Stimulated activated CD8-positive, alpha-beta memory T cell treated with anti-CD3 and anti-CD28 coated beads, Interleukin-12 subunit alpha, Interleukin-12 subunit beta, amount 100 ng/mL, for 24 hours (primary cell): Measurements from ENCODE around the gene SLC17A4.
"Not testable (repeated sequence)": the region's sequence is repeated elsewhere in the genome, so short reads cannot be mapped to it uniquely, and the experiment has no call there.

Source experiments
- DNase-seq: peaks from one replicate; pipeline ENCODE4 v3.0.0-alpha.2; 2020; ENCODE audit errors: extremely low read depth

The SLC17A4 gene

GRCh38 chr6:25748601-25749517 is 5.7 kb upstream of the SLC17A4 start:
- not testable (repeated sequence) for DNase-seq

DNA sequence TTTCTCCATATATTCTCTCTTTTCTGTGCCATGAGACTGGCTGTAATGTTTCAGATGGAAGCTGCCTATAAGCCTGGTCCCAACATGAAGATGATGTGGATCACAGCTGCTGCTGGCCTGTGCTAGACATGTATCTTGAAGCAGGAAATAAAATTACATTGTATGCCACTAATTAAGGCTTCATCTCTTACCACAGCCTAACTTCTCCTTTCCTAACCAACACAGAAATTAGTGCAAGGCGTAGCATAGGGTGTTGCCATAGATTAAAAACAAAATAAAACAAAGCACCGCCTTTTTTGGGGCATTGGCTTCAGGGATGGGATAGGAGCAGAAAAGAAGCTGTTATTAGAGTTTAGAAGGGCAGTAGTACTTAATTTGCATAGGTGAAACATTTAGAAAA is 4.7 kb upstream of the SLC17A4 start:
- no peak for DNase-seq

- no peak for DNase-seq
These were observed 3.6 kb upstream of the SLC17A4 start for GRCh38 chr6:25750906-25751305.

DNA sequence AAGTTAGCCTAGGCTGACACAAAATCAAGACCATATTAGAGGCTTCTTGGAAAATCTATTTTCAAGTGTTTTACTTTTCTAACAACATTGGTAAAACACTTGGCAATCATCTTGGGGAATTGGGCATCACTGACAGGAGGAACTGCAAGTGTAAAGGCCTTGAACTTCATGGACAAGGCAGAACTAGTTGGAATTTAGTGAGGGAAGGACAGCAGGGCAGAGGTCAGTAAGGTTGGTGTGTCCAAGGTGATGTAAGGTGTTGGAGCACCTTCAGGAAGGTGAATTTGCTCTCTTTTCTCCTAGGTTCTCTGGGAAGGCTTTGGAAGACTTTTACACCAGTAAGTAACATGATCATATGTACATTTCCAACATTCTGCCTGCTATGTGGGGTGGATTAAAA is 1.5 kb upstream of the SLC17A4 start:
- DNase-seq = no peak

DNA sequence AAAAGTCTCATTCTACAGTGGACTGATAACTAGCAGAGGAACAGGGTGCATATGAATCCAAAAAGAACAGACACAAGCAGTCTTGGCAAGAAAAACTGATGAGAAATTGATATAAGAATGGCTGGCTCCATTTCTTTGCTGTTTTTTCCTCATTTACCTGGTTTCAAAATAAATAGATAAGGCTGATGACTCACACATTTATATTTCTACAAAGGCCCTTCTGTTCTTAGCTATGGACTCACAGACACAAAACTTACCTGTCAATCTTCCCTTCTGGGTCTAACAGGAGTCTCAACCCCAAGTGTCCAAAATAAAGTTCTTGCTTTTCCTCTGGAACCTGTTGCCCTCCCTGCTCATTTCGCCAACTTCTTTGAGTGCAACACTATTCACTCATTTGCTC is 941 bp downstream of the SLC17A4 start:
- DNase-seq = no peak

DNA sequence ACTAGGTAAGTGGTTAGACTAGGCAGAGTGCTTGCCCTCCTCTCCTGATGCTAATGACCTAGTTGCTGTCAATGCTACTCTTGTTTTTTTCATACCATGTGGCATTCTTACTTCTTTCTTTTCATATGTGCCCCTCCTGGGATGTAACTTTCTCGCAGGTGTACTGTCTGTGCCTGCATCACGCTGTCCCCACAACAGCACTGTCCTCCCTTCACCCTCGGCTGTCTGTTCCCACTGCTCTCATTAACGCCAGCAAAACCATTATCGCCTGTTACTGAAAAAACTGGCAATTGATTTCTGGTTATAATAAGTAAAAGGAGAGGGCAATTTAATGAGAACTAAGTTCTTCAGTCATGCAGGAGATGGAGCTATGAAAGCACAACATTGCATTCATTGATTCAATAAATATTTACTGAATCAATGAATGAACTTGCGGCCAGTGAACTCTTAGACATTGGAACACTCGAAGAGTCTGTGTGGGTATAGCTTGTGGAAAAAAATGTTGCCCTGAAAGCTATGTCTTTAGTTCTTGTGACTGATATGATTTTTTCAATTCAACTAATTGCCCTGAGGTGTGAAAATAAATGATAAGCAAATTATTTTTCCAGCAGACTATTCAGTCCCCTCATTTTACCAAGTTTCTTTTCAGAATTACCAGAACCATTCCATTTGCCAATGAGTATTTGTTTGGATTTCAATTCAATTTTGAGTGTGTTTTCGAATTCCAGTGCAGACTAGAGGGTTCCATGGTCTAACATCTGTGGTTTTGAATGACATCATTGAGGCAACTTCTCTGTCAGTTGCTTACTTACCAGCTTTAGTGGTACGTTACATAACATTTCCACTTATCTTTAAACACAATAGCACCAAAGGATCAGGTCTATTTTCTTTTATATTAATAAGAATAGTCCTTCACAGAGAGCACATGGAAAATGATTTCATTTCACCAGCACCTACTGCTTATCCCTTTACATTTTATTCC is 2.1 kb downstream of the SLC17A4 start:
- no peak for DNase-seq

DNA sequence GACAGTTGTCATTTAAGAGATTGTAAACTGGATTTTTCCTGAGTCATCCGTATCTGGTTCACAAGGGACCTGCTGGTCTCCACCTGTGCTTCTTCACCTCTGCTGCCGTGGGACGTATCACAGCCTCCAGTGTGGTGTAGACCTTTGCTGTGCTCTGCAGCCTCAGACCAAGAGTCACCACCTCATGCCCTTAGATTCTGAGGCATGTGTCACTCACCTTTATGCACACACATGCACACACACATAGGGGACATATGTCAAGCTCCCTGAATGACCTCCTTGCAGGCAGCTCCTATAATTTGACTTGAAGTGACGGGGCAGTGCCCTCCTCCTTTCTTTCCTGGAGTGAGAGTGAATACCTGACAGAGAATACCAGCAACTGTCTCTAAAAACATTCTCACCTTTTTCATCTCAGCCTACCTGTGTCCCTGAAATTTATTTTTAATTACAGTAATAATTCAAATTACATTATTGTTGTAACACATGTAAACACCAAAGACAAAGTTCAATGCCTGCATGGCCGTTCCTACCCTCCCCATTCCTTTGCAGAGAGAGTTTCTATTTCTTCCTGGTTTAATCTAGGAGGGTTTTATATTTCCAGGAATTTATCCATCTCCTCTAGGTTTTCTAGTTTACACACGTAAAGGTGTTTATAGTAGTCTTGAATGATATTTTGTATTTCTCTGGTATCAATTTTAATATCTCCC is 3.5 kb downstream of the SLC17A4 start:
- no peak for DNase-seq

DNA sequence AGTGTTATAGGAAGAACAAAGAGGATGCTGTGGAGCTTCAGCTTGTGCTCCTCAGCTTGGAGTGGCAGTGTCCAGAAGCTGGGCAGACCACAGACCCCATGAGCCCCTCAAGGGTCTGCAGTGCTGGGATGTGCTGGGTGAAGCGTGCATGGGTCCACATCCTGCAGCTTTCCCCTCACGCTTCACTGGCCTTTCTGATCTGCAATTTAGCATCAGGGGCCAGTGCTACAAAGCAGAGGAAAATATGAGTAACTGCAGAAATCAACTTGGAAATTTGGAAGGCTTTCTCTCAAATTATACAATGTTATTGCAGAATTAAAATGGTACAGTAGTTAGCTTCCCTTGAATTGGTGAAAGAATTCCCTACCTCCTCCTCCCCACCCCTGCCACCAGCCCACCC is 10.1 kb downstream of the SLC17A4 start:
- DNase-seq = no peak

- DNase-seq = no peak
These were observed 14.0 kb downstream of the SLC17A4 start for GRCh38 chr6:25768566-25768965.

GRCh38 chr6:25769983-25770382 is 15.4 kb downstream of the SLC17A4 start:
- DNase-seq = no peak

DNA sequence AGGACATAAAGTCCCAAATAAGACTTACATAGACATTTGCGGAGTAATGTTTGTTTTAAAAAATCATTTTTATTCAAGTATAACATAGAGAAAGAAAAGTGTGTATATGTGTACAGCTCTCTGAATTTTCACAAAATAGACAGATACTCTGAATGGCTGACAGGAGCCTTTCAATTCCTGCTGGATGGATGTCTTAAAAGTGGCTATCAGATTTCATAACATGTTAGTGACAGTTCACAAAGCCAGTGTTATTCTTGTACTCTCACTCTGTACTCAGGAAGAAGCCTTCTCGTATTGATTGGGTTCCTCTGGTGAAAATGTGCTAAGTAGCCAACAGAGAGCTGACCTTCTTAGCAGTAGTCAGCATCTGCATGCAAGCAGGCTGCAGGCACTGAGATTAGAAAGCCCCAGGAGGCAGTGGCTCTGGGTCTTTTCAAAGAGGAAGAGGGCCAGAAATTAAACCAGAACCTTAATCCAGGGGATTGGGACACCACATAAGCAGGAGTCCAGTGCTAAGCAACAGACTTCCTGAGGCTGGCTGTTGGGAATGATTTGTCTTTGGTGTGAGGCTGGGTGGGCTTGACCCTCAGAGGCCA is 19.7 kb downstream of the SLC17A4 start:
- DNase-seq = no peak

DNA sequence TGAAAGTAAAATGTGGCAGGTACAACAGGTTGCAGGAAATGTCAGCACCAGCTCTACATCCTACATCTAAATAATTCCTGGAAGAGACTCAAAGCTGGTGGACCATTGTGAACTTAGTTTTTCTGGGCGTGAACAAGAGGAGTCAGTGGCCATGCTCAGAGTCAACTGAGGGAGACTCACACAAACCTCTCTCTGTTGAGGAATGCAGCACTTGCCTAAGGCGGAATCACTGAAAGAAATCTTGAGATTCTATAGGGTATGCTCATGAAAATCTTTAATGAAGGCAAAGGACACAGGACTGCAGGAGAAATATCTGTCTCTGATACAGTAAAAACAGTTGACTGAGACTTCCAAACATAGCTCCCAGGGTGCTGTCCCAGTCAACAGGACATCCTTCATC is 22.5 kb downstream of the SLC17A4 start:
- no peak for DNase-seq

DNA sequence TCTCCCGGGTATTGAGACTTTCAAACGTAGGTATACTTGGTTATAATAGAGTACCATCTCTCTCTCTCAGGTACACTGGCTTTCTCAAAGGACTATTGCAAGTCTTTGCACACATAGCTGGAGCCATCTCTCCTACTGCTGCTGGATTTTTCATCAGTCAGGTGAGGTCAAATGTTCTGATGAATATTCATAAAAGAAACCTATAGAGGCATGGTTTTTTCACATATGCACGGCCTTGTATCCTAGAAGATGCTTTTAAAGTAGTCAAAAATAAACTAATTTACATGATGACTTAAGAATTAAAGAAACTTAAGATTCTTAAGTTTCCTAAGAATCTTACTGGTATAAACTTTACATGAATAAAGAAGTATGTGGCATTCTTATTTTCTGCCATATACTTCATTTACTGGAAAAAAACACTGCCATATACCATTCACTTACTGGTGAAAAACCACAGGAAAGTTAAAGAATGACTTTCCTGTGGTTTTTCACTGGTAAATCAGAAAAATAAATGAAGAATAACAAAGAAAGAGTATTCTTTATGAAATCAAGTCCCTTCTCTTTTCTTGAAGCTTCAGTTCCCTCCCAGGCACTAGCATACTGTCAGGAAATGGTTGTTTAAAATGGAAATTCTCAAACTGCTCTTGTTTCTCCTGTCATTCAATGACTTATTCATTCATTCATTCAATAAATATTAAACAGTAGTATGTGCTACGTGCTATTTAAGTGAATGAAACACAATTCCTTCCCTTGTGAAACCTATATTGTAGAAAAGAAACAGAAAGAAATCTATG is 23.5 kb downstream of the SLC17A4 start:
- DNase-seq = no peak

DNA sequence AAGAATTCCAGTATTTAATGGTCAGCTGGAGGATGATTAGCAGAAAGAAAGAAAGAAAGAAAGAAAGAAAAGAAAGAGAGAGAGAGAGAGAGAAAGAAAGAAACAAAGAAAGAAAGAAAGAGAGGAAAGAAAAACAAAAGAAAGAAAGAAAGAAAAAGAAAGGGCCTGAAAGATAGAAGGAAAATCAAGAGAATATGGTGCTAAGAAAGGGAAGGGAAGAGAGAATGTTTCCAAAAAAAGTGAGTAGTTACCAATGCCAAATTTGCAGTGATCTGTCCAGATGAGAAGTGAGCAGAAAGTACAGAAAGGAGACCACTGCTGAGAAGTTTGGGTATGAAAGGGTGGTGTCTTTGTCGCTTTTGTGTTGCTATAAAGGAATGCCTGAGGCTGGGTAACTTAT is 26.6 kb downstream of the SLC17A4 start:
- DNase-seq = no peak

GRCh38 chr6:25787428-25787827 is 32.9 kb downstream of the SLC17A4 start:
- no peak for DNase-seq

GRCh38 chr6:25788305-25788922 is 33.9 kb downstream of the SLC17A4 start:
- DNase-seq = no peak

GRCh38 chr6:25789475-25789874 is 34.9 kb downstream of the SLC17A4 start:
- DNase-seq = no peak

DNA sequence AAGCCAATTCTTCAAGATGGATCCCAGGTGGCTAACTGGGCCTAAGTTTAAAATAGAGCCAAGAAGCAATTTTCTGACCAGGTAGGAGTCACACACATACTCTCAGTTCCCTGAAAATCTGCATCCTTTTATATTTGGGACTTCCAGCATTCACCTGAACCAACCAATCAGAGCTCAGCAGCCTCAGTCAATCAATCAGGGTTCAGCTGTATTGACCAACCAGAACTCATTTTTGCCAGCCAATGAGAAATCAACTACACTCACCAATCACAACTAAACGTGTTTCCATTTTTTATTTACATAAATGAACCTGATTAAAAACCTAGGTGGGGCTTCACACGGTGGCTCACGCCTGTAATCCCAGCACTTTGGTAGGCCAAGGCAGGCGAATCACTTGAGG is 37.5 kb downstream of the SLC17A4 start:
- DNase-seq = no peak

DNA sequence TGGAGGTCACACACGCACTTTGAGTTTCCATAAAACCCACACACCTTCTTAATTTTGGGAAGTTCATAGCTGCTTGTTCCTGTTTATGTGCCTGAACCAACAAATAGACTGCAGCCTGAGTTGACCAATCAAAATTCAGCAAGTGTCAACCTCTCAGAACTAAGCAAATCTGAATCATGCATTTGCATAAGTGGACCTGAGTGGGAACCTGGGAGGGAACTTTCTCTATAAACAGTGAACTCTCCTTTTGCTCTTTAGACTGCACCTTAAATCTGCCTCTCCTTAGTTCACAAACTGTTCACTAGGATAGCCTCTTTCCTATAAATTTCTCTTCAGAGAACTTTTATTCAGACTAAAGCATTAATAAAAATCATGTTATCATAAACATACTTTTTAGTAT is 39.4 kb downstream of the SLC17A4 start:
- no peak for DNase-seq

GRCh38 chr6:25794784-25795183 is 40.2 kb downstream of the SLC17A4 start:
- no peak for DNase-seq
